ENCODE results near the gene FBLL1.

GRCh38 chr5:168481330-168481788 lies 47.7 kb upstream of the FBLL1 start:
- no peak for TF ChIP-seq EP300 (IDR thresholded peaks at IDR 0.05; ENCODE audit: borderline replicate concordance)
- TF ChIP-seq CEBPB (IDR thresholded peaks at IDR 0.05), result no peak
- TF ChIP-seq, protein P1, sequence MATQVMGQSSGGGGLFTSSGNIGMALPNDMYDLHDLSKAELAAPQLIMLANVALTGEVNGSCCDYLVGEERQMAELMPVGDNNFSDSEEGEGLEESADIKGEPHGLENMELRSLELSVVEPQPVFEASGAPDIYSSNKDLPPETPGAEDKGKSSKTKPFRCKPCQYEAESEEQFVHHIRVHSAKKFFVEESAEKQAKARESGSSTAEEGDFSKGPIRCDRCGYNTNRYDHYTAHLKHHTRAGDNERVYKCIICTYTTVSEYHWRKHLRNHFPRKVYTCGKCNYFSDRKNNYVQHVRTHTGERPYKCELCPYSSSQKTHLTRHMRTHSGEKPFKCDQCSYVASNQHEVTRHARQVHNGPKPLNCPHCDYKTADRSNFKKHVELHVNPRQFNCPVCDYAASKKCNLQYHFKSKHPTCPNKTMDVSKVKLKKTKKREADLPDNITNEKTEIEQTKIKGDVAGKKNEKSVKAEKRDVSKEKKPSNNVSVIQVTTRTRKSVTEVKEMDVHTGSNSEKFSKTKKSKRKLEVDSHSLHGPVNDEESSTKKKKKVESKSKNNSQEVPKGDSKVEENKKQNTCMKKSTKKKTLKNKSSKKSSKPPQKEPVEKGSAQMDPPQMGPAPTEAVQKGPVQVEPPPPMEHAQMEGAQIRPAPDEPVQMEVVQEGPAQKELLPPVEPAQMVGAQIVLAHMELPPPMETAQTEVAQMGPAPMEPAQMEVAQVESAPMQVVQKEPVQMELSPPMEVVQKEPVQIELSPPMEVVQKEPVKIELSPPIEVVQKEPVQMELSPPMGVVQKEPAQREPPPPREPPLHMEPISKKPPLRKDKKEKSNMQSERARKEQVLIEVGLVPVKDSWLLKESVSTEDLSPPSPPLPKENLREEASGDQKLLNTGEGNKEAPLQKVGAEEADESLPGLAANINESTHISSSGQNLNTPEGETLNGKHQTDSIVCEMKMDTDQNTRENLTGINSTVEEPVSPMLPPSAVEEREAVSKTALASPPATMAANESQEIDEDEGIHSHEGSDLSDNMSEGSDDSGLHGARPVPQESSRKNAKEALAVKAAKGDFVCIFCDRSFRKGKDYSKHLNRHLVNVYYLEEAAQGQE (IDR thresholded peaks at IDR 0.05; ENCODE audit: low read depth), result no peak
- no peak for TF ChIP-seq TAF1 (IDR thresholded peaks at IDR 0.05; ENCODE audit: low read depth)
- TF ChIP-seq TEAD4 (IDR thresholded peaks at IDR 0.05), result no peak
- TF ChIP-seq EGR1 (IDR thresholded peaks at IDR 0.05), result no peak
- no peak for TF ChIP-seq RAD21 (IDR thresholded peaks at IDR 0.05; ENCODE audit: low read depth)
- no peak for TF ChIP-seq NFIC (IDR thresholded peaks at IDR 0.05)
- TF ChIP-seq, protein P2, sequence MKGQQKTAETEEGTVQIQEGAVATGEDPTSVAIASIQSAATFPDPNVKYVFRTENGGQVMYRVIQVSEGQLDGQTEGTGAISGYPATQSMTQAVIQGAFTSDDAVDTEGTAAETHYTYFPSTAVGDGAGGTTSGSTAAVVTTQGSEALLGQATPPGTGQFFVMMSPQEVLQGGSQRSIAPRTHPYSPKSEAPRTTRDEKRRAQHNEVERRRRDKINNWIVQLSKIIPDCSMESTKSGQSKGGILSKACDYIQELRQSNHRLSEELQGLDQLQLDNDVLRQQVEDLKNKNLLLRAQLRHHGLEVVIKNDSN (IDR thresholded peaks at IDR 0.05), result no peak

Measured in Ishikawa (cell line).